GM10847 (cell line): ENCODE measurements around the gene IFT52.

Source experiments
- POLR2A ChIP-seq: IDR thresholded peaks from 2 replicates; pipeline ENCODE4 v1.6.1; 2011; ENCODE audit not compliant: insufficient read length; ENCODE audit errors: extremely low read depth

The IFT52 gene, protein sequence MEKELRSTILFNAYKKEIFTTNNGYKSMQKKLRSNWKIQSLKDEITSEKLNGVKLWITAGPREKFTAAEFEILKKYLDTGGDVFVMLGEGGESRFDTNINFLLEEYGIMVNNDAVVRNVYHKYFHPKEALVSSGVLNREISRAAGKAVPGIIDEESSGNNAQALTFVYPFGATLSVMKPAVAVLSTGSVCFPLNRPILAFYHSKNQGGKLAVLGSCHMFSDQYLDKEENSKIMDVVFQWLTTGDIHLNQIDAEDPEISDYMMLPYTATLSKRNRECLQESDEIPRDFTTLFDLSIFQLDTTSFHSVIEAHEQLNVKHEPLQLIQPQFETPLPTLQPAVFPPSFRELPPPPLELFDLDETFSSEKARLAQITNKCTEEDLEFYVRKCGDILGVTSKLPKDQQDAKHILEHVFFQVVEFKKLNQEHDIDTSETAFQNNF

GRCh38 chr20:43590392-43591303 lies at the start of gene IFT52:
IFT52 (plus strand) TSS chr20:43590937; CDS start chr20:43594699, 3,762 bp downstream.
- peak; percentile 58 for TF ChIP-seq POLR2A

DNA sequence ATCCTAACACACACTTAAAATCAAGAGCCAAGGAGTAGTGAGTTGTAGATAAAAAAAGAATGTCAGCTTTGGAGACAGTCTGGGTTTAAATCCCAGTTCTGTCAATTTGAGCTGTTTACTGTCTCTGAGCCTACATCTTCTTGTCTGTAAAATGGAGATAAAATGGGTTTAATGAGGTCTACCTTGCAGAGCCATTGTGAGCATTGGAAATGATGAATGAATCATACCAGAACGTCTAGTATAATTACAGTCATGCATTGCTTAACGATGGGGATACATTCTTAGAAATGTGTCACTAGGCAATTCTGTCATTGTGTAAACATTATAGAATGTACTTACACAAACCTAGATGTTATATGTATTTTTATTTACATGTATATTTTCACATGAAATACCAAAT lies 49.5 kb upstream of the IFT52 start:
- no peak for TF ChIP-seq POLR2A

DNA sequence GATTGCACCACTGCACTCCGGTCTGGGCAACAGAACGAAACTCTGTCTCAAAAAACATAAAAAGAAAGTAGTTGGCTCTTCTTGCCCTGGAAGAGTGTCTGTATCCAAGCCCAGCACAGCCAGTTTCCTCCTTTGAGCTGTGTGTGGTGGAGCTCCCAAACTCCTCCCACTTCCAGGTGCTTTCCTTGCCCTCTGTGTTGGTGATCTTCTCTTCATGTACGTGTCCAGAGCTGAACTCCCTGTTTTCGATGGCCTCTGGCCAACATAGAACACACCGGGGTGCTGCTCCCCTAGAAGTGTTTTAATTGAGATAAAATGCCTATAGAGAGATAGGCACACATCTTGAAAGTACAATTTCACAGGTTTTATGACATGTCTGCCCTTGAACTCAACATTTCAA lies 48.6 kb upstream of the IFT52 start:
- TF ChIP-seq POLR2A = no peak

DNA sequence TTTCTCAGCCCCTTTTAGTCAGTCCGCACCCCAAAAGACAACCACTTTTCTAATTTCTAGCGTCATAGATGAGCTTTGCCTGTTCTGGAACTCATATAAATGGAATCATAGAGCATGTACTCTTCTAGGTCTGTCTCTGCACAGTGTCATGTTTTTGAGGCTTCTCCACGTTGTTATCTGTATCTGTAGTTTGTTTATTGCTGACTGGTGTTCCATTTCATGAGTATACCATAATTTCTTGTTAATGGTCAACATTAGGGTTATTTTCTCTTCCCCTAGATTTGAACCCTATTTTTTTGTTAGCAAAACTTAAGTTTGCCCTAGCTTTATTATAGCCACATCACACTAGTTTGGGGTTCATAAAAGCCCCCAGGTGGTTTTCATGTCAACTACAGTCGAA lies 48.1 kb upstream of the IFT52 start:
- TF ChIP-seq POLR2A = no peak

- no peak for TF ChIP-seq POLR2A
Observed at GRCh38 chr20:43543138-43543537, 47.6 kb upstream of the IFT52 start.

DNA sequence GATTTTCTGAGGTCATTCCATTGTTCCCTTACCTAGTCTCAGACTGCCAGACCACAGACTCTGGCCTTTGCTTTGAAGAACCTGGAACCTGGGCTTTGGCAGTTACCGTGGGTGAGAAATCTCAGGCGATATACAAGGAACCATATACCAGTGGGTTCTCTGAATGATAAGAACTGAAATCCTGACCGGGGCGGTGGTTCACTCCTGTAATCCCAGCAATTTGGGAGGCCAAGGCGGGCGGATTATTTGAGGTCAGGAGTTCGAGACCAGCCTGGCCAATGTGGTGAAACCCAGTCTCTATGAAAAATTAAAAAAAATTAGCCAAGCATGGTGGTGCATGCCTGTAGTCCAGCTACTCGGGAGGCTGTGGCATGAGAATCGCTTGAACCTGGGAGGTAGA lies 46.2 kb upstream of the IFT52 start:
- no peak for TF ChIP-seq POLR2A

DNA sequence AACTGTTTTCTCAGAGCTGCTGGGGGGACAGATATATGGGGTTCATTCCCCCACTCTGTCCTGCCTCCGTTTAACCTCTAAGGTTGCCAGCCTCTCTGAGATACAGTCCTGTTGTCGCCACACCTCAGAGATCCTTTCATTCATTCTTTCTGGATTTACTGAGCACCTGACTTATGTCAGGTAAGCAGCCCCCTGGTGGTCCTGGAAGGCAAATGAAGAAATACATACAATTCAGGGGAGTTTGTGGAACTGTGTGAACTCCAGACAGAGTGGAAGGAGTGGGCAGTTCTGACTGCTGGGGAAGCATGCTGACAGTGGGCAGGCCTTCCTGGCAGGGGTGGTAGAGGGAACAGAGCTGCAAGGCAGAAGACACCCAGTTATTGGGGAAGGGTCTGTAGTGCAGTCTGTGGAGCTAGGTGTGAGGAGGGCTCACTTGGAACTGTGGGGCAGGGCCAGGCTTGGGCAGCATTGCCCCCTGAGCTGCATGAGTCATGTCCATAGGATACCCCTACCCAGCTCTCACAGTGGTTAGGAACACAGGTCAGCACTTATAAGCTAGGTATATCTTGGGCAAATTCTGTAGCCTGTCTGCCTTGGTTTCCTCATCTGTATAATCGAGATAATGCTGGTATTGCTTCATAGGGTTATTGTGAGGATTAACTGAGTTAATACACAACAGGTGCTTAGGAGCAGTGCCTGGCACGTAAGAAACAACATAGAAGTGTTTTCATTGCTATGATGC lies 44.7 kb upstream of the IFT52 start:
- TF ChIP-seq POLR2A = no peak

DNA sequence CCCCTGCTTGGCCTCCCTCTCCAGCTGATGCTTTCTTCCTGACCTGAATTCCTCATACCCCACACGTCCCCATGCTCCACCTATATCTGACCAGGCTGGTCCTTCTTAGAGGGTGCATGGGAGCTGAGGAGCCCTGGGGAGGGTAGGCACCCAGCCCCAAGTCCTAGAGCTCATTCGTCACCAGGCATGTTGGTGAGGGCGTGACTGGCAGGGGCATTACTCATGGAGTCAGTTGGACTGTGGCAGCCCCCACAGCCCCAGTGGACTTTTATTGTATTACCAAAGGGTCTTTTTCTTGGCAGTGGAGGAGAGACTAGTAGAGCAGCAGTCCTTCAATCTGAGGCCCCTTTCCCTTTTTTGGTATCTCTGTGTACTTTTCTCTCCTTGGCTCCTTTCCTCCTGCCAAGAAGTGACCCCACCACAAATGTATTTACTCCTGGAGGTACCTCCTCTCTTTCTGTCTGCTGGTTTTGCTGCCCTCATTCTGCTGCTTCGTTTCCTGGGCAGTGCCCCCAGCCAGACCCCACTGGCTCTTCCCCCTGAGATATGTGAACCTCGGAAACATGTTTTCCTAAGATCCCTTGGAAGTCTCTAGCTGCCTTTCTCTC lies 42.4 kb upstream of the IFT52 start:
- no peak for TF ChIP-seq POLR2A

DNA sequence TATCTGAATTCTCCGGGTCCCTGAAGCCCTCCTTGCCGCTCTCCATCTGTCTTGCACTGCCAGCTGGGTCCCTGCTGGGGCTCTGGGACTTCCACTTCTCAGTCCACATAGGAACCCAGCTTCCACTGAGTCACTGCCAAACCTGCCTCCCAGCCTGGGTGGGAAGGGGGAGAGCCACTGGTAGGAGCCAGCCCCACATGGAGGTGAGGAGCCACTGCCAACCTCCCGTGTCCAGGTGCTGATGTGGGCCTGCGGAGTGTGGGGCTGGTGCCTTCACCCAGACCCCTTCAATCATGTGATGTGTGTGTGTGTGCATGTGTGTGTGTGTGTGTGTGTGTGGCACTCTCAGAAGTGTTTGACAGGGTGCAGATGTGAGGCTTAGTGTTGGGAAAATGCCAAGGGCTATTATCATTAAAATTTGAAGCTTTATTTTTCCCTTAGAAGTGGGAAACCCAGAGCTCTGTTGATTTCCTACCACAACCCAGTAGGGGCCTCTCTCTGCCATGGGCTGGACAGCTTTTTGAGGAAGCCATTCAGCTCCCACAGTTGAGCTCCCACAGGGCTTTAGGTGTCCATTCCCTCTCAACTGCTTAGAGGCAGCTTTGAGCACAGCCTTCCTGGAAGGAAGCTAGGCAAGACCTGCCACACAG lies 41.2 kb upstream of the IFT52 start:
- no peak for TF ChIP-seq POLR2A

DNA sequence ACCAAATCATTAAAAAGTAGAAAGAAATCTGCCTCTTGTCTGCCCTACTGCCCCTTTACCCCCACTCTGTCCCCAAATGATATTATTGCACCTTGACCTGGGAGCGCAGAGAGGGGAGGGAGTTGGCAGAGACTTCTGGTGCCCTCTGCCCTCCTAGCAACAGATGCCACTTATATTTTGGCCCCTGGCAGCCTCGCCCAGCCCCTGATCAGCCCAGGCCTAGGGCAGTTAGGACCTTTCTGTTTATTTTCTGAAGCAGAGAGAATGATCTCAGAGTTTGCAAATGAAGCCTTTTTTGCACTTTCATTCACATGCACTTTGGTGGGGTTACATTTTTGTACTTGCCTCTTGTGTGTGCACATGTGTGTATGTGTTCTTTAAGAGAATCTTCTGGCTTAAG lies 40.3 kb upstream of the IFT52 start:
- no peak for TF ChIP-seq POLR2A

DNA sequence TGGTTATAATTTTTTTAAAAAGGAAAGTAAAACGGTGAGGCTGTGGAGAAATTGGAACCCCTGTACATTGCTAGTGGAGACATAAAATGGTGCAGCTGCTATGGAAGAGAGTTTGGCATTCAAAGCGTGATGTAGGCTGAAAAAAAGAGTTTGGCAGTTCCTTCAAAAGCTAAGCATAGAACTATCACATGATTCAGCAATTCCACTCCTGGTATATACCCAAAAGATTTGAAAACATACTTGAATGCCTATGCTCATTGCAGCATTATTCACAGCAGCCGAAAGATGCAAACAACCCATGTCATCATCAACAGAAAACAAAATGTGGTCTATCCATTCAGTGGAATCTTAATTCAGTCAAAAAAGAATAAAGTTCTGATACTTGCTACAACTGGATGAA lies 36.4 kb upstream of the IFT52 start:
- no peak for TF ChIP-seq POLR2A

- TF ChIP-seq POLR2A = no peak
Observed at GRCh38 chr20:43558412-43559146, 32.2 kb upstream of the IFT52 start, which contains the start of gene SGK2. SGK2 (plus strand) TSS chr20:43559027; CDS start chr20:43566496, 7,469 bp downstream.

DNA sequence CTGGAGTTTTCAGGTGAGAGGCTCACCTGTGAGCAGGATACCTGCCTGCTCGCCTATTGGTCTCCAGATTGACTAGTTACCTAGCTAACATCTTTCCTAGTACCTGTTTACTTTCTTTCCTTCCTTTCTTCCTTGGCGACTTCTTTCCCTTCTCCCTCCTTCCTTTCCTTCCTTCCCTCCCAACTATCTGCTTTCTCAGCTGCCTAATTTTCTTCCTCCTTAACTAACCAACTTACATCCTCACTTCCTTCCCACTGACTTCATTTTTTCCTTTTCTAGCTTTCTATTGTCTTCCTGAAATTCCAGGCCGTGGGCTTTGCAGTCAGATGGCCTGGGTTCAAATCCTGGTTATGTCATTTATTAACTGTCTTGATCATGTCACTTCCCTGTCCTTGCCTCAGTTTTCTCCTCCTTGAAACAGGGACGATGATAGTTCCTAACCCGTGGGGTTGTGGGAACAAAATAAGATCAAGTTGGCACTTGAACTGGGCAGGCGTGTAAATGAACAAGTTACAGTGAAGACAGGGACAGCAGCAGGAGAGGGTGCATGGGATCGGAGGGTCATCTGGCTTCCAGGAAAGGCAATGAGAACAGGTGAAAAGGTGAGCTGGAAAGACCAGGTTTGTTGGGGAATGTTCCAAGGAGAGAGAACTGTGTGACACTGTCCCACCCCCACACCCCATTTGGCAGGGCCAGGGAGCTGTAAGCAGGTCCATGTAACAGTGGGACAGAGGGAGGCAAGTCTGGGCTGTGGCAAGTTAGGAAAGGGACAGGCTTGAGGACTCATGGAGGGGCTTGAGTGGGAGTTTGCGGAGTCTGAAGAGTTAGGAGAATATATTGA lies 31.4 kb upstream of the IFT52 start:
- no peak for TF ChIP-seq POLR2A
